Vagina (tissue), 2 donors: ENCODE data around the gene PDE7B.

Experiments
- POLR2A ChIP-seq, 2 donors: fragments of 450-650 bp; IDR thresholded peaks; one replicate each; pipeline ENCODE4 v1.6.1; 2017; ENCODE audit warnings: antibody characterized with exemption in 2 of 2, mild to moderate bottlenecking in 2 of 2, moderate library complexity in 2 of 2
- POLR2AphosphoS5 ChIP-seq, 2 donors: sonication (generic); formaldehyde crosslinking; IDR thresholded peaks; one replicate each; pipeline ENCODE4 v1.9.0; 2017; ENCODE audit warnings: antibody characterized with exemption in 2 of 2, mild to moderate bottlenecking in 2 of 2, low read depth in 1 of 2; ENCODE audit not compliant: insufficient read depth in 1 of 2
- TF ChIP-seq, protein P1 (sequence below), 3 experiments: fragments of 450-650 bp in 2 of 3; fragments of 200-600 bp in 1 of 3; sonication (generic) in 1 of 3; IDR thresholded peaks; one replicate each; pipeline ENCODE4 v1.5.1; 2017 to 2019; ENCODE audit warnings: antibody characterized with exemption in 3 of 3, mild to moderate bottlenecking in 2 of 3, moderate library complexity in 2 of 3

DNA sequence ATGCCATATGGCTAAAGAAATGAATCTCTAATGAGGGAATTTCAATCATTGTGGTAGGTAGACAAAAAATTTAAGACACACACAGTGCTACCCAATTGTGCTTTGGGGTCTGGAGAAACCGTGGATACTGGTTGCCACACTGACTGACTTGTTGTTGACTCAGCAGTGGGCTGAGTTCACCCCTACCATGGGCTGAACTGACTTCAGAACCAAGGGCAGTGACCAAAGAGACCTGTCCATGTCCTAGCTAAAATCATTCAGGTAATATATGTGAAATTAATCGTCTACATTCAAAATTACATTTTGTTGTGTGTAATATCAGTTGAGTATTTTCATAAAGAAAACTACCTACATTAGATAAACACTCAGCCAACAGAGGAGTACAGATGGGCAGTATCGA is 131.6 kb downstream of the PDE7B start:
- TF ChIP-seq, protein P1, sequence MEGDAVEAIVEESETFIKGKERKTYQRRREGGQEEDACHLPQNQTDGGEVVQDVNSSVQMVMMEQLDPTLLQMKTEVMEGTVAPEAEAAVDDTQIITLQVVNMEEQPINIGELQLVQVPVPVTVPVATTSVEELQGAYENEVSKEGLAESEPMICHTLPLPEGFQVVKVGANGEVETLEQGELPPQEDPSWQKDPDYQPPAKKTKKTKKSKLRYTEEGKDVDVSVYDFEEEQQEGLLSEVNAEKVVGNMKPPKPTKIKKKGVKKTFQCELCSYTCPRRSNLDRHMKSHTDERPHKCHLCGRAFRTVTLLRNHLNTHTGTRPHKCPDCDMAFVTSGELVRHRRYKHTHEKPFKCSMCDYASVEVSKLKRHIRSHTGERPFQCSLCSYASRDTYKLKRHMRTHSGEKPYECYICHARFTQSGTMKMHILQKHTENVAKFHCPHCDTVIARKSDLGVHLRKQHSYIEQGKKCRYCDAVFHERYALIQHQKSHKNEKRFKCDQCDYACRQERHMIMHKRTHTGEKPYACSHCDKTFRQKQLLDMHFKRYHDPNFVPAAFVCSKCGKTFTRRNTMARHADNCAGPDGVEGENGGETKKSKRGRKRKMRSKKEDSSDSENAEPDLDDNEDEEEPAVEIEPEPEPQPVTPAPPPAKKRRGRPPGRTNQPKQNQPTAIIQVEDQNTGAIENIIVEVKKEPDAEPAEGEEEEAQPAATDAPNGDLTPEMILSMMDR (IDR thresholded peaks at IDR 0.05): no peak
- TF ChIP-seq POLR2AphosphoS5 (IDR thresholded peaks at IDR 0.05; ENCODE audit: insufficient read depth in 1 of 2, low read depth in 1 of 2) (no peak), POLR2A (IDR thresholded peaks at IDR 0.05) (no peak)
